ENCODE measurements around the gene ZNF808. TPM values are rescaled to one million over a fixed set of nuclear protein-coding genes. Genes with fewer than 3 reads are reported as not detected.
"Not testable (repeated sequence)": the region's sequence is repeated elsewhere in the genome, so short reads cannot be mapped to it uniquely, and the experiment has no call there.

The ZNF808 gene
- total and polyA plus RNA-seq, 3 donors from 2014 or later, result 10.0 to 31.5 (median 28.4) TPM

DNA sequence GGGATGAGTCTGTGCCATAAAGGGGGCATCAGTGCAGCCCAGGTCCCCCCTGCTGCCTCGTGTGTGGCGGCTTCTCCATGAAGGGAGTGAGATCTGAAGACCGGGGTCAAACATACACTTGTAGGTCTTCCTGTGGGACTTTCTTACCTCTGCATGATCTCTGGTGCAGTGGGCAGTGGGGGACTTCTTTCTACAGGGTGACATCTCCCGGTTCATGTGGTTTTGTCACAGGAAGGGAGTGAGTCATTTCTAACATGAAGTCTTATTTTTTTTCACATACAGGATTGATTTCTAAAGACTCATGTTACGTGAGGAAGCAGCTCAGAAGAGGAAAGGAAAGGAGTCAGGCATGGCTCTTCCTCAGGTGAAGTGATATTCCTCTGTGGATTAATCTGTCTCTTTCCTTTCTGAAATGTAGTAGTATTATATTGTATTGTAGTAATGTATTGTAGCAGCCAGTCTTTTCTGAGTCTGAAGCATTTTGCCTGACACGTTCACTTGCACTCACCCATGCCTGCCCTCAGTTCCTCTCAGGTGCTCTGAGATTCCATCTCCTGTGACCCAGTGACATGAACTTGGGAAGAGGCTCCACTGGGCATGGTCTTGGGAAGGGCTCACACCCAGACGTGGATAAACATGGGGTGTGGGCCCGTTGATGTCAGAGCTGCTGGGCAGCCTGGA lies 15.7 kb downstream of the ZNF808 start:
- intact Hi-C loops (cut with DNase I; ENCODE audit: low total_unique reads), result no loop called here
- no peak overlapping the region for H3K27ac ChIP-seq
- no peaks in the 10 kb centered on the region for H3K27me3 ChIP-seq
- H3K9me3 ChIP-seq, result no peaks in the 10 kb centered on the region
- H3K4me1 ChIP-seq, result no peaks in the 10 kb centered on the region
- no peak for DNase-seq
- WGBS, 2 donors, result 86 to 88% methylated on average over 8 of the region's 8 CpGs
- H3K4me3 ChIP-seq, result no peak overlapping the region
- TF ChIP-seq POLR2A (IDR thresholded peaks at IDR 0.05), result no peak
- TF ChIP-seq CTCF (IDR thresholded peaks at IDR 0.05), result no peak
- H3K36me3 ChIP-seq (ENCODE audit: low read depth, missing control alignments), result no peaks in the 10 kb centered on the region

DNA sequence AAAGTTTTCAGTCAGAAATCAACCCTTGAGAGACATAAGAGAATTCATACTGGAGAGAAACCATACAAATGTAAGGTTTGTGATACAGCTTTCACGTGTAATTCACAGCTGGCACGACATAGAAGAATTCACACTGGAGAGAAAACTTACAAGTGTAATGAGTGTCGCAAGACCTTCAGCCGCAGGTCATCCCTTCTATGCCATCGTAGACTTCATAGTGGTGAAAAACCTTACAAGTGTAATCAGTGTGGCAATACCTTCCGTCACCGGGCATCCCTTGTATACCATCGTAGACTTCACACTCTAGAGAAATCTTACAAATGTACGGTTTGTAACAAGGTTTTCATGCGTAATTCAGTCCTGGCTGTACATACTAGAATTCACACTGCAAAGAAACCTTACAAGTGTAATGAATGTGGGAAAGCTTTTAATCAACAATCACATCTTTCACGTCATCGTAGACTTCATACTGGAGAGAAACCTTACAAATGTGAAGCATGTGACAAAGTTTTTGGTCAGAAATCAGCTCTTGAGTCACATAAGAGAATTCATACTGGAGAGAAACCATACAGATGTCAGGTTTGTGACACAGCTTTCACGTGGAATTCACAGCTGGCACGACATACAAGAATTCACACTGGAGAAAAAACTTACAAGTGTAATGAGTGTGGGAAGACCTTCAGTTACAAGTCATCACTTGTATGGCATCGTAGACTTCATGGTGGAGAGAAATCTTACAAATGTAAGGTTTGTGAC lies 26.9 kb downstream of the ZNF808 start:
- Histone ChIP-seq H3K27ac (no peak overlapping the region), H3K4me3 (no peak overlapping the region), H3K36me3 (ENCODE audit: low read depth, missing control alignments) (peaks cover 4% of the 10 kb centered on the region), H3K9me3 (no peaks in the 10 kb centered on the region), H3K27me3 (no peaks in the 10 kb centered on the region), H3K4me1 (no peaks in the 10 kb centered on the region)
- no peak for DNase-seq
- 97% methylated on average over 15 of the region's 15 CpGs for WGBS, 2 donors
- intact Hi-C loops (cut with DNase I; ENCODE audit: low total_unique reads), result no loop called here
- TF ChIP-seq POLR2A (IDR thresholded peaks at IDR 0.05), result no peak
- TF ChIP-seq CTCF (IDR thresholded peaks at IDR 0.05), result no peak

DNA sequence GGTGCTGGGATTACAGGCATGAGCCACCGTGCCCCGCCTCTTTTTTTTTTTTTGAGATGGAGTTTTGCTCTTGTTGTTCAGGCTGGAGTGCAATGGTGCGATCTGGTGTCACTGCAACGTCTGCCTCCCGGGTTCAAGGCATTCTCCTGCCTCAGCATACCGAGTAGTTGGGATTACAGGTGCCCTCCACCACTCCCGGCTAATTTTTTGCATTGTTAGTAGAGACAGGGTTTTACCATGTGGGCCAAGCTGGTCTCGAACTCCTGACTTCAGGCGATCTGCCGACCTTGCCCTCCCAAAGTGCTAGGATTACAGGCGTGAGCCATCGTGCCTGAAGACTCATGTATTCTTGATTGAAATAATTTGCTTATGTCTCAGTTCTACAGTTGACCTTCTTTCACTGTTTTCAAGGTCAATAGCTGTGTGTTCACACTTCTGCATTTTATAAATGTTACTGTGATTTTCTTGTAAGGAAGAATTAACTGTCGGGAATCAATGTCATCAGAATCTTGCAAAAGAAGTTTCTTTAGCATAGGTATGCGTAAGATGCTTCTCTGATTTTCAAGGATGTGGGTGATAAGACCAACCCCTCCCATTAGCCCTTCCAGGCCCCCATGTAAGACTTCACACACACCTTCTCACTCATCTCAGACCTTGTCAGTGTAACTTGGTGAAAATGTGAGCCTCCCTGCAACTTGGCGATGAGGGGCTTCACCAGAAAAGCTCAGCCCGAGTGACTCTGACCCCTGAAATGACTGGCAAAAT lies 29.9 kb downstream of the ZNF808 start:
- no peaks in the 10 kb centered on the region for H3K4me1 ChIP-seq
- TF ChIP-seq POLR2A (IDR thresholded peaks at IDR 0.05), result no peak
- TF ChIP-seq CTCF (IDR thresholded peaks at IDR 0.05), result no peak
- H3K27ac ChIP-seq, result no peak overlapping the region
- no peaks in the 10 kb centered on the region for H3K9me3 ChIP-seq
- intact Hi-C loops (cut with DNase I; ENCODE audit: low total_unique reads), result no loop called here
- WGBS, 2 donors, result 96 to 97% methylated on average over 16 of the region's 16 CpGs
- no peak for DNase-seq
- no peaks in the 10 kb centered on the region for H3K27me3 ChIP-seq
- H3K4me3 ChIP-seq, result no peak overlapping the region
- peaks cover 4% of the 10 kb centered on the region for H3K36me3 ChIP-seq (ENCODE audit: low read depth, missing control alignments)

- H3K9me3 ChIP-seq; intact Hi-C loops (cut with DNase I; ENCODE audit: low total_unique reads); H3K27me3 ChIP-seq; H3K4me1 ChIP-seq; H3K36me3 ChIP-seq (ENCODE audit: low read depth, missing control alignments); H3K27ac ChIP-seq; DNase-seq; H3K4me3 ChIP-seq: not testable (repeated sequence)
- WGBS, 2 donors, result 73 to 79% methylated on average over 5 of the region's 5 CpGs
Observed at GRCh38 chr19:52558732-52559445, 31.4 kb downstream of the ZNF808 start.

DNA sequence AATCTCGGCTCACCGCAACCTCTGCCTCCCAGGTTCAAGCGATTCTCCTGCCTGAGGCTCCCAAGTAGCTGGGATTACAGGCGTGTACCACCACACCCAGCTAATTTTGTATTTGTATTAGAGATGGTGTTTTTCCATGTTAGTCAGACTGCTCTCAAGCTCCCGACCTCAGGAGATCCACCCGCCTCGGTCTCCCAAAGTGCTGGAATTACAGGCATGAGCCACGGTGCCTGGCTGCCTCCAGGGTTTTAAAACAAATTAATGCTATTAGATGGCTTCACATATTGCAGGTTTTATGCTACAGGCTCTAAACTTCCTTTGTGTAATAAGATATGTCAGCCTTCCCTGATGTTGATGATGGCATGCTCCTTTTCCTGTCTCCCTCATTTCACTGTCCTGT lies 34.1 kb downstream of the ZNF808 start:
- DNase-seq; H3K27me3 ChIP-seq; H3K27ac ChIP-seq; H3K4me3 ChIP-seq; intact Hi-C loops (cut with DNase I; ENCODE audit: low total_unique reads); H3K36me3 ChIP-seq (ENCODE audit: low read depth, missing control alignments); H3K4me1 ChIP-seq; H3K9me3 ChIP-seq: not testable (repeated sequence)
- WGBS, 2 donors, result 93 to 98% methylated on average over 8 of the region's 8 CpGs
